SW 1271 (cell line): Measurements from ENCODE around the gene FOXP2.
A peak's percentile ranks its signal among the peaks of the same experiment; 100 is the strongest.
"Not testable (repeated sequence)": the region's sequence is repeated elsewhere in the genome, so short reads cannot be mapped to it uniquely, and the experiment has no call there.

Experiments used
- DNase-seq, 2 experiments: peaks; one replicate each; lab custom pipeline; 2025; lab: John Stamatoyannopoulos, UW

FOXP2 gene

DNA sequence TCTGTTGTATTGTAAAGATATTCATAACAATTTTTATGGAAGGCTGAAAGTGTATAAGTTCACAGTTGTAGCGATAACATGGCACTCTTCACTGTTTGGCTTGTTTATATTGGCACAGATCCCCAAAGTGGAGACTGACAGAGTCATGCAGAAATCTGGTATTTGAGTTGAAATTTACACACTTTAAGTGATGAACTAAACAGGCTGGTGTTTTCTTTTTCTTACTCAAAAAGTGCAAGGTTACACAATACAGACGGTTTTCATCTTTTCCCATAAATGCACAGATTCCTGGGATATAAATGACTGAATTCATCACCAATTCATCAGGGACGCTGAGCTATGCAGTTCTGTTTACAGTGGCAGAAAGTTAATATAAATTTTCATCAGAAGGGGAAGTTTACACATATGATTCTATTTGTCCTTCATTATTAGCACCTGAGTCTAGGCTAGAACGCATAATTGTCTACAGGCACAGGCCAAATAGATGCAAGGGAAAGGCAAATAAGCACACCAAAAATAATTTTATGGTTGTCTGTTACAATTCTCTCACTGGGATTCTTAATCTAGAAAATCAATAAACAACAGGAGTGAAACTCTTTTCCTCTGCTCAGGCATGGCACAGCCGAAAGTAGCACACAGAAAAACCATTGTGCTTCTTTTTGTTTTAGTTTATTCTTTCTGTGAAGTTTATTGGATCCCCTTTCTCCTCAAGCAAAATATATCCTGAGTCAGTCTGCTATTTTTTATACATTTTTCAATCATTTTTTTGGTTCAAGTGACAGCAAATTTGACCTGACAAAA is 88.0 kb downstream of the FOXP2 start:
- no peak for DNase-seq

DNA sequence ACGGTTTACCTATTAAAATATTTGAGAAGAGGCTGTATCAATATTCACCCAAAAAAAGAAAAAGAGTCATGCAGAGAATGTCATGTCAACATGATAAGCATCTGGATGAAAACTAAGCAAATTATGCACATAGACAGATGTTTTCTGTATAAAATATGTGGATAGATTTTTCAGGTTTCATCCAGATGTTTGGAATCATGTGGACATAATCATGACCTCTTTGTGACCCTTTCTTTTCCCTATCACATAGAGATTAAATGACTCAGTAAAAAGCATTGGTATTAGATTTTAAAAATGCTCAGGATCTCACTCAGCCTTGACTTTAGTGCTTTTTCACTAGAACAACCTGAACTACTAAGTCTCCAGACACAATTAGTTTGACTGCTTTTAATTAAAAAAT is 90.0 kb downstream of the FOXP2 start:
- no peak for DNase-seq

DNA sequence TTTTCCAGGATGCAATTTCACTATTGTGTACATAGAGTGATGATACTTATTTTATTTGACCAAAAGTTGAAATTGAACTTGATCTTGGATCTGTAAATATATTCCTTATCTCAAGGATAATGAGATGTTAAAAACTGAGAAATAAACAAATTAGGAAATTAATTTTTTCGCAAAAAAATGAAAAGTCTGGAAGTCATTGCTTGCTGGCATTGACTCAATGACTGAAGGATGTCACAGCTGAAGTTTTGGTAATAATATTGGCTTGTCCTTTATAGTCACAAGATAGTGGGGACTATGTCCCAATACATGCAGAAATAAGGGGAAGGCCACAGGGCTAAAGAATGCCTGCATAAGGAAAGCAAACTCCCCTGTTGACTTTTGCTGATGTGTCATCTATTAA is 92.8 kb downstream of the FOXP2 start:
- DNase-seq, result no peak

DNA sequence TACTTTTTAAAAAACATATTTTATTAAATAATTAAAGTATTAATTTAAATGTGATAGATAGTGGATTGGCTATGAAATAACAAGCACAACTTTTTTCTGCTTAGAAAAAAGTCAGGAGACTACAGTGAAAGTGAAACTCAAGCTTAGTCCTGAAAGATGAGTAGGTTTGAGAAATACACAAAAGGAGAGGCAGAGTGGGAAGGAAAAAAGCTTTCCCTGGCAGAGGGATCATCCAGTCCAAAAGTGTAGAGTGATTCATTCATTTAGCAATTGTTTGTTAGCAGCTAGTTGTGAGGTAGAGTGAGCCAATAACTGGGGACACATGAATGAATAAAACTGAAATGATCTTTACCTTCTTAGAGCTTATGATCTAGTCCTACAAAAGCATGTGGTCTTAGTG is 93.5 kb downstream of the FOXP2 start:
- no peak for DNase-seq

DNA sequence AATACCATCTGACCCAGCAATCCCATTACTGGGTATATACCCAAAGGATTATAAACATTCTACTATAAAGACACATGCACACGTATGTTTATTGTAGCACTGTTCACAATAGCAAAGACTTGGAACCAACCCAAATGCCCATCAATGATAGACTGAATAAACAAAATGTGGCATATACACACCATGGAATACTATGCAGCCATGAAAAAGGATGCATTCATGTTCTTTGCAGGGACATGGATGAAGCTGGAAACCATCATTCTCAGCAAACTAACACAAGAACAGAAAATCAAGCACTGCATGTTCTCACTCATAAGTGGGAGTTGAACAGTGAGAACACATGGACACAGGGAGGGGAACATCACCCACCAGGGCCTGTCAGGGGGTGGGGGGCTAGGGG is 96.2 kb downstream of the FOXP2 start:
- not testable (repeated sequence) for DNase-seq

DNA sequence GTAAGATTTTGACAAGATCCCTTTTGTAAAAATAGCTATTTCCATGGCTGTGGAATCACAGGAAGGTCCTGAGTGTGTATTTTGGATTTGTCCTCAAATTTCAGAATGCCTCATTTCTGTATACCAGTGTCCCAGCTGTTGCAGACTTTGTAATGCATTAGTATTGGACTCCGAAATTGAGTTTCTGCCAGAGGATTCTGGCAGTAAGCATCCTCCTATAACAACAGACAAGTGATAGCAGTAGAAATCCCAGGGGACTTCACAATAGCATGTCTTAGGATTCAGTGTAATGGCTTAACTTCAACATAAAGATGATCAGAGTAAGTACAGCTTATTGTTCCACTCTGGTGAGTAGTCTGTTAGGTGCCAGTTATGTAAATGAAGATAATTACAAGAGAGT is 104.6 kb downstream of the FOXP2 start:
- DNase-seq, result no peak

DNA sequence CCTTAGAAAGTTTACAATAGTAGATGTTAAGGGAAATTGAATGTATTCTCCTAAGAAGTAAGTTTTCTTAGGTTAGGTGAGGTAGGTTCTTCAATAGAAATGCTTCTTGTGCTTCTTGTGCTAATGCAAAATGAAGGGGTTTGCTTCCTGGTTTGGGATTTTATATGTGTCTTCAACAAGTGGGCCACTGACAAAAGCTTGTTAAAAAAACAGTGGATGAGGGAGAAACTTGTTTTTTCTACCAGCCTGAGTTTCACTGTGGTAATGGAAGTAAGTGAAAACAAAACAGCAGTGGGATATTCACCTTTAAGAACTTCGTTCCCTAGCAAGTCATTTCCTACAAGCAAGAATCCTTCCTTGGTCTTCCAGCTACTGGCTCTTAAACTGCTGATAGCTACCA is 107.5 kb downstream of the FOXP2 start:
- DNase-seq, result no peak

DNA sequence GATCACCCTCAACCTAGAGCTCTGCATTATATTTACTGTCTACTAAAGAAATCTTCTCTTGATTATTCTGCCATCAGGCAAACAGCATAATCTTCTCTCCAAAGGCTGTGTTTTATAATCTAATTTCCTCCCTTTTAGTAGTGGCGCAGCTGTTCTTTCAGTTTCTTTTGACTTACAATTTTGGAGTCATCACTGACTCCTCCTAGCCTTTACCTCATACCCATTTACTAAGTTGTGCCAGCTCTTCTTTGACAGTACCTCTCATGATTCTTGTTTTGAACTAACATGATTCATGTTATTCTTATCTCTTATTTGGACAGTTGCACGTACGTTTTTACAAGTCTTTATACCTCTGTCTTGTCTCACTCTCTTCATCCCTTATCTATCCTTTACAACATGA is 113.0 kb downstream of the FOXP2 start:
- no peak for DNase-seq

DNA sequence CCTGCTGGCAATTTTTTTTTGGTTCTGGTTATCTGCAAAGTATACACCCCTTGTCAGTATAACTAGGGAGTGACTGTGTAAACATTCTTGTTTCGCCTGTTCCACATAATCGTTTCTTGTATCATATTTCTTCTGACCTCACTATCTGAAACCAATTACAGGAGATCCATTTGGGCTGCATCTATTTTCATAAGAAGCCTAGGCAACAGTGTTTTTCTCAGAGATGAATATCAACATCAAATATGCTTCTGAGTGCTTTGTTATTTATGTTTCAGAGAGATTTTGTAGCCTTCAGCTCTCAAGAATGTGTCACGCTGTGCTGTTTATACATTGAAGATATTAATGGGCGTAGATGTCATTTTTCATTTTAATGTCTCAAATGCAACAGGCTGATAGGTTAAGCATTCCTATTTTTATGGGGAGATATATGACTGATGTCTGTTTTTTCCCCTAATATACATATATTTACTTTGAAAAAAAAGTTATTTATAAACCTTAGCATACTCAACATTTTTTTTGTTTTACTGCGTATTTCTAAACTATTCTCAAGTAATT is 115.5 kb downstream of the FOXP2 start:
- no peak for DNase-seq

DNA sequence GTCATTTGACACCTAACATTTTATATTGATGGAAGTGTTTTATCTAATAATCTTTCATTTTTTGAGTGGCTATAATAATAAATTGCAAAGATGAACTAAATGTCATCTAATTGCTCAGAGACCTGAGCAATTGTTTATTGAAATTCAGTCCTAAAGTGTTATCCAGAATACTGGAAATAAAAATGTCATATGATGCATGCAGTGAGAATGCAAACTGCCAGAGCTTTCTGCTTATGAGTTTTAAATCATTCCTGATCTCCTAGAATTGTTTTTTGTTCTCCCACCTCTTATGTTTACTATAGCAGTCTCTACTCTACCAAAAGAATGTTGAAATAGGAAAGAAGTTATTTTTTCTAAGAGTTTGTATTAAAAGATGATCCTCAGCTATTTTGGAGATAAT is 116.7 kb downstream of the FOXP2 start:
- no peak for DNase-seq

DNA sequence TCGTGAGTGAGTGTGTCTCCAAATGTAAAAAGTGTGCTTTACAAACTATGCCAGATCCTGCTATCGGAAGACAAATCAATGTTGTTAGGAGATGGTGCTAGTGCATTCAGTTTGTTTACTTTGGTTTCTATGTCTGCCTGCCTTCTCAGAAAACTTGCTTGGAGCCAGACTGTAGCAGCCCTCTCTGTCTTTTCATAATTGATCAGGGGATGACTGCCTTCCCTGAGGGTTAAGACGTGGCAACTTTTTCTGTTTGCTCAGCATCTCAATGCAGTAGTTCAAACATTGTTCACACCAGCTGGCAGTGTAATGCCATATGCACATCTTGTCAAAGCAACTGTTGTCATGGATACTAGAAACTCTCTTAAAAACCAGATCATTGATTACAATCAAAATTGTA is 118.5 kb downstream of the FOXP2 start:
- DNase-seq, result no peak

DNA sequence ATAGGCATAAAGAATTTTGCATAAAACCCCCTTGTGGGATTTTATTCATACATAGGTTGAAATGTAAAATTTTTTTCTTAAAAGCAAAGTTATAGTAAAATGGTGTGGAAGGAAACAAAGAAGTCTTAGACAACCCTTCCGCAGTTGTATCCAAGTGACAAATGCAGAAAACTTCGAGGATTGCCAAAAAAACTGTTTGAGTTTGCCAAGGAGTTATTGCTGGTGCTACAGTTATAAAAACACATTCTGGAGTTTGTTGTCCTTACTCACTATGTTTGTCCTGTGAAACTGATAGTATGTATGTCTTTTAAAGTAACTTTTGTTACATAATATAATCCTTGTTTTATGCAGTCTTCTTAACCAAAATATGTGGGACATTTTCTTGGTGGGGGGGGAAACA is 120.3 kb downstream of the FOXP2 start:
- DNase-seq, result no peak

DNA sequence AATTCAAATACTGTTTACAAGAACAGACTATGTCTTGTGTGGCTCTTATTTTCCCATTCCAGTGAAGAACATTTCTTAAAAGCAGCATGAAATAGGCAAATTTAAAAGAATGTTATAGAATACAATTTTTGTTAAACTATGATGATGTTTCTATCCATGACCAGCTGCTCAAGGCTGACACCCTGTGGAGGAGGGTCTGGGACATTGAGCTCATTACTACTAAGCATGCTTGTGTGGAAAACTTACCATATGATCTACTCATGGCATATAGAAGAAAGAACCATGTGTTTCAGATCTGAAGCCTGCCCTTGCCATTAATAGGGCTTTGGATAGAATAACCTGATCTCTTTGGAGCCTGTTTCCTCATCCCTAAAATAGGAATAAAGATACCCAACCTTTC is 125.0 kb downstream of the FOXP2 start:
- DNase-seq, result peak in 1 of 2 experiments; percentile 10

DNA sequence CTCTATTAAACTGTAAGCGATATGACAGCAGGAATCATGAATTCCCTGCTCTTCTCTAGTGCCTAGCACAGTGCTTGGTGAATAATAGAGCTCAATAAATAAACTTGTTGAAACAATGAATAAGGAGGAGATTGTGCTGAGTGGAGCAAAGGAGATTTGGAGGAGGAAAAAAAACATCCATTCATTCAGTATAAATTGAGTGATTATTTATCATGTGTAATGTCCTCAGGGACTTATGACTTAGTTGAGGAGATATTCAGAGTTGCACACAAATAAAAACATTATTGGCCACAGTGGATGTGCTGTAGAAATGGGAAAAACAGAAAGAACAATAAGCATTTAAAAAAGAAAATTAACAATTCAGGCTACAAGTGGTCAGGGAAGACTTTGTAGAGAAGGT is 125.7 kb downstream of the FOXP2 start:
- DNase-seq, result no peak

DNA sequence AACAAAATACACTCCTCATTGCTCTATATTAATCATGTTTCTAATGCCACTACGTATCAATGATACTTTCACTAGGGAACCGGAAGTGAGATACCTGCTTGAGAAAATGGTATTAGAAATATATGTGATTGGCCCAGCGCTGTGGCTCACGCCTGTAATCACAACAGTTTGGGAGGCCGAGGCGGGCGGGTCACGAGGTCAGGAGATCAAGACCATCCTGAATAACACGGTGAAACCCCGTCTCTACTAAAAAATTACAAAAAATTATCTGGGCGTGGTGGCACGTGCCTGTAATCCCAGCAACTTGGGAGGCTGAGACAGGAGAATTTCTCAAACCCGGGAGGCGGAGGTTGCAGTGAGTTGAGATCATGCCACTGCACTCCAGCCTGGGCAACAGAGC is 132.7 kb downstream of the FOXP2 start:
- DNase-seq, result not testable (repeated sequence)

DNA sequence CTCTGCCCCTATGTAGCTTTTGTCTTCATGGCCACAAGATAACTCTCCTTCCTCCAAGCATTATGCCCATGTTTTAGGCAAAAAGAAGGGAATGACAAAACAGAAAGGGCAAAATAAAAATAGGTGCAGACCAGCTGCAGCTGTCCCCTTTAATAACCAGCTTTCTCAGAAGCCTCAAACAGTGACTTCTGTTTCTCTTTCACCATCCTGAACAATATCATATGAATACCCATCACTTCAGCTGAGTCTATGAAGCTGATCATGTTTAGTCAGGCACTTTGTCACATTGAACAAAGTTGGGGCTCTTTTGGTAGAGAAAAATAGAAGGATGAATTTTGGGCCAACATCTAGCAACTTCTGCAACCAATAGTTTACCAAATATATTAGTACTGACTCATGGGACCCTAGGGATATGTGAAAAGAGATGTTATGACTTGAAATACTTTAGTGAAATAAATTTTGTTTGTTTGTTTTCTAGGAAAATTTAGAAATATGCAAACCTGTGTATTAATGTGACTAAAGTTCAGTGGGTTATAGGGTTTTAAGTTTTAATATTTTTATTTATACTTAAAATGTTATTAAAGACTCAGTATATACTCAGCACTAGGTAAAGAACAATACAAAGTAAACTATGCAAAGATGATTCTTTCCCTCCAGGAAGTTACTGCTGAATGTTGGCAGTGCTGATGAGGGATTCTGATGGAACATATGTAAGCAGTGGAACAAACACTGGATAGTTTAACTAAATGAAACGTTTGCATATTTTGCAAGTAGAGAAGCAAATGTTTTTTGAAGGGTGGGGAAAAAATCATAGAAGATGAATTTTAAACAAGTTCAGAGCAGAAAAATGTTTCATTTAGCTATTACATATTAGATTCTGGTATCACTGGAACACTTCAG is 133.7 kb downstream of the FOXP2 start:
- DNase-seq, result no peak

DNA sequence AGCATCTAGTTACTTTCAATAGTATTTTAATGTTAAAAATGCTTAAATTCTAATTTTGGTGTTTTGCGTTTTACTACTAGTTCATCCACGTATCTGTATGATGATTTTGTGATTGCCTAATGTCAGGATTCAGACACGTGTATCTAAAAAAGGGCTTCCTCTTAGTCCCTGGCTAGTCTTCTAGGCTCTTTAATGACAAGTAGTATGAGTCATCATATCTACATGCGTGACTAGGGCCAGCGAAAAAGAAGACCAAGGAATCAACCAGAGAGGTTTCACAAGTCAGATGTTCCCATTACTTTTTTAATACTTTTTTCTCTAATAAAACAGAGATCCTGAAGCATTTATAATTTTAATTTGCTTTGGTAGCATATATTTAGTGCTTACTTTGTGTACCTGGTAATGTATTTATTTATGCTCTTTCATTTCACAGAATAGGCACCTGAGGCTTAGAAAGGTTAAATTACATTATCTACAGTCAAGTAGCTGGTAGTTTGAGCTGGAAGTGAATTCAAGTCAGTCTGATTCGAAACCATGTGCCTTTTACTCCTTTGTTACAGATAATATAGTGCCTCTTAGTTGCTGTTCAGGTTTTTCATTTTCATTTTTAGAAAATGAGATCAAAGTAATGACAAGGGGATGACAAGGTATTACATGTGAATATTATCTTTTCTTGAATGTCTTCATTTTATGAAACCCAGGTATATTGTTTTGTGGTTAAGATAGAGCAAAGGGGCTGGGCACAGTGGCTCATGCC is 140.3 kb downstream of the FOXP2 start:
- DNase-seq, result no peak

DNA sequence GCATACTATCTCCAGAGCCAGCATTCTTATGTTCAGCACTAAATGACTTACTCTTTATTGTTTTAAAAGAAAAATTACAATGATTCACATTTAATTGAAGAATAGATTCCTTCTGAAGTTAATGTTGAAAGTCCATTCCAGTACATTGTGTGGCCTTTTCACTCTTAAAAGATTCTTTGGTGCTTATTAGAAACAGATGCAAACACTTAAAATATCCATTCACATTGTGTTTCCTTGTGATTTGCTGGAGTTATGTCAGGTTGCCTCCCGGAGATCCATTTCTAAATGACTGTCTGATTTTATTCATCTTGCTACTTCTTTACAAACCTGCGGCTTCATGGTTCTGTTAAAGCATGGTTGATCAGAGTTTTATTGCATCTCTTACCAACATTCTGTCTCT is 152.8 kb downstream of the FOXP2 start:
- DNase-seq, result no peak

DNA sequence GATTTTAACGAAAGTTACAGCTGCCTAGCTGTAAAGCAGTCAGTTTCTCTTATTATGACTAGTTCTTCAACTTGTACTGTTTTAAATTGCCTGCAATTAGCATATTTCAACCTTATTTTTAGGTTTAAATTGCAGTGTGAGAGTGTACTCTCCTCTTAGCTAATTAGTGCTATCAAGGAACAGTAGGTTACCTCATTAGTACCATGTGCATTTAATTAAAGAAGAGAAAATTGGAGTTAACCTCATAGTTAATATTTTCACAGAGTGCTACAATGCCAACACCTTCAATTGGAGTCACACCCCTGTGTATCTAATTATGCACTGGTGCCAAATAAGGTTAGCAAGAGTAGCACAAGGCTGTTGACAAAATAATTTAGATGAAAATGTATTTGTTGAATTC is 154.6 kb downstream of the FOXP2 start:
- DNase-seq, result no peak

DNA sequence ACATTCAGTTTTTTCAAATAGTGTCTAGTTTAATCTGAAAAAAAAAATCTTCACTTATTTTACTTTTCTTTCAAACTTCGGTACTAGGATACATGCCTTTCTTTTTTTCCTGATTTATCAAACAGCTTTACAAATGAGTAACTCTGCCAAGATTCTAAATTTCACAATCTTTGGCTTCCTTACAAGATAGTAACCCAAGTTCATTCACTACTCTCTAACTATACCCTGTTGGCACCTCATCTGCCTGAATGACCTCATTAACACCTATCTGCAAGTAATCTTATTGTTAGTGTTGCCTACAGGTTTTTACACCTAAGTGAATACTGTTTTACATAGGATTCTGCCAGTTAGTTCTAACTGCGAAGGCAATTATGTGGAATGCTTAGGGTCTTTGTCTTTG is 159.8 kb downstream of the FOXP2 start:
- DNase-seq, result no peak

DNA sequence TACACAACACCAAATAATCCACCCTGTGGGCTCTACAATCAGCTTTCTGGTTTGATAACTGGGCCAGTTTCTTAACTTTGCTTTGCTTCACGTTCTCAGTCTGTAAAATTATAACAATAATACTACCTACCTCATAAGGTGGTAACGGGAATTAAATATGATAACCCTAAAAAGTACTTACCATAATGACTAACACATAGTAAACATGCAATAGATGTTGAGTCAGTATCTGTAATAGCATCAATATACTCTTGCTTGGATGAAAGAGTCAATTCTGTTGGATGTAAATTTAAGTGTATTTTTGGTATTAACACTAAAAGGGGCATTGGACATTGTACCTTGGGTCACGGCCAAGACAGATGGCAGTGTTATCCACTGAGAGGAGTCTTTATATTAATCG is 160.5 kb downstream of the FOXP2 start:
- DNase-seq, result no peak

DNA sequence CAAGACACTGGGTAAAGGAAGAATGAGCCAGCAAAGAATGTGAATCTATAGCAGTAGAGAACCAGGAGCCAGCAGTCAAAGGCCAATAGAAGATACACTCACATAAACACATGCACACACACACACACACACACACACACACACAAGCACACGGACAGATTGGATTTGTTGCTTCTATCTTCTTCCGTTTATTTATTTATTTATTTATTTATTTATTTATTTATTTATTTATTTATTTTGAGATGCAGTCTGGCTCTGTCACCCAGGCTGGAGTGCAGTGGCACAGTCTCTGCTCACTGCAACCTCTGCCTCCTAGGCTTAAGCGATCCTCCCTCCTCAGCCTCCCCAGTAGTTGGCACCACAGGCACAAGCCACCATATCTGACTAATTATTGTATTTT is 166.3 kb downstream of the FOXP2 start:
- not testable (repeated sequence) for DNase-seq
